ENCODE data around the gene DOK4. TPM values are rescaled to one million over a fixed set of nuclear protein-coding genes. Genes with fewer than 3 reads are reported as not detected.

DOK4 gene
- total and polyA plus RNA-seq, 2 experiments from 2014 or later: 11.4 to 29.1 TPM

GRCh38 chr16:57427307-57427706 lies 59.0 kb downstream of the DOK4 start (continued):
- TF ChIP-seq CTCF (conservative IDR thresholded peaks at IDR 0.05; ENCODE audit: low read depth in 2 of 2): no peak

- H3K36me3 Mint-ChIP-seq (ENCODE audit: low read depth): peaks cover 40% of the 10 kb centered on the region
- Histone ChIP-seq H2AFZ (no peak overlapping the region), H3K4me3 (no peak overlapping the region), H3K4me1 (ENCODE audit: insufficient read depth) (no peaks in the 10 kb centered on the region), H3K4me2 (no peak overlapping the region), H4K20me1 (replicated peaks; ENCODE audit: insufficient read depth) (0 out of 2 replicates have a peak, but pooled peaks cover 5% of the 10 kb centered on the region), H3K79me2 (replicated peaks; ENCODE audit: insufficient read depth) (no peaks in the 10 kb centered on the region), H3K27ac (ENCODE audit: low read depth) (no peak overlapping the region), H3K9me2 (ENCODE audit: insufficient read depth) (no peaks in the 10 kb centered on the region), H3F3A (replicated peaks; ENCODE audit: low read depth) (no peaks in the 10 kb centered on the region), H3K36me3 (ENCODE audit: insufficient read depth) (peaks cover 31% of the 10 kb centered on the region), H3K27me3 (ENCODE audit: insufficient read depth) (no peaks in the 10 kb centered on the region)
- peaks cover 2% of the 10 kb centered on the region for H3K27me3 Mint-ChIP-seq (ENCODE audit: insufficient read depth, low read depth, poor library complexity)
- DNase-seq (ENCODE audit: low spot score) (no peak), ATAC-seq (no peak)
- H3K4me1 Mint-ChIP-seq: peaks cover 7% of the 10 kb centered on the region; the same call in 2 of the 3 replicates
- H3K4me3 Mint-ChIP-seq: no peak overlapping the region
- TF ChIP-seq ZNF114 (CRISPR knock-in tag; IDR thresholded peaks at IDR 0.05) (no peak), STAT1 (IDR thresholded peaks at IDR 0.05; ENCODE audit: unreplicated experiment) (no peak), ZNF462 (CRISPR knock-in tag; IDR thresholded peaks at IDR 0.05) (no peak), POLR2AphosphoS5 (IDR thresholded peaks at IDR 0.05; ENCODE audit: low read depth) (no peak)
- no peak overlapping the region for H3K27ac Mint-ChIP-seq
- no peaks in the 10 kb centered on the region; the same call in 2 of the 3 replicates for H3K9me3 Mint-ChIP-seq
These were observed 59.9 kb downstream of the DOK4 start for GRCh38 chr16:57426356-57426755.
